Natural killer cell (primary cell): ENCODE data around the gene PDZRN3. TPM values are rescaled to one million over a fixed set of nuclear protein-coding genes. Genes with fewer than 3 reads are reported as not detected.

Experiments used
- ATAC-seq, 3 donors: fragments of 150-1000 bp in 2 of 3; fragments of 200-7000 bp in 1 of 3; cut with Tn5 transposase; 1 replicate in 1 of 3; 2 replicates in 2 of 3; pipeline ENCODE4 v1.10.0; 2021; ENCODE audit warnings: mild to moderate bottlenecking in 2 of 3, moderate library complexity in 2 of 3
- DNase-seq, 2 donors: peaks; one replicate each; pipeline versions ENCODE4 v3.0.0 to v3.0.0-alpha.2; 2013 to 2021; ENCODE audit warnings: mixed read lengths in 1 of 2
- H3K27ac ChIP-seq: one replicate; pipeline ENCODE4 v1.5.1; 2013; ENCODE audit warnings: mild to moderate bottlenecking, low read length
- H3K27me3 ChIP-seq: one replicate; pipeline ENCODE4 v1.6.1; 2013; ENCODE audit warnings: low read length; ENCODE audit not compliant: control insufficient read depth, insufficient read depth
- H3K36me3 ChIP-seq: one replicate; pipeline ENCODE4 v1.6.1; 2013; ENCODE audit warnings: low read length; ENCODE audit not compliant: control insufficient read depth, insufficient read depth
- H3K4me1 ChIP-seq: one replicate; pipeline ENCODE4 v1.6.1; 2013; ENCODE audit warnings: low read length; ENCODE audit not compliant: control insufficient read depth, insufficient read depth
- H3K4me3 ChIP-seq: one replicate; pipeline ENCODE4 v1.5.1; 2013; ENCODE audit warnings: low read length
- H3K9me3 ChIP-seq: one replicate; pipeline ENCODE4 v1.6.1; 2013; ENCODE audit warnings: low read length; ENCODE audit not compliant: control insufficient read depth, insufficient read depth
- H3K27ac Mint-ChIP-seq, 2 donors: one replicate each; pipeline ENCODE4 v1.8.0; 2022; ENCODE audit warnings: mild to moderate bottlenecking in 2 of 2, mixed read lengths in 2 of 2, moderate library complexity in 1 of 2
- H3K27me3 Mint-ChIP-seq, 2 donors: one replicate each; pipeline ENCODE4 v1.8.0; 2022; ENCODE audit warnings: low read depth in 2 of 2, mixed read lengths in 2 of 2
- H3K36me3 Mint-ChIP-seq: one replicate; pipeline ENCODE4 v1.8.0; 2022; ENCODE audit warnings: mixed read lengths
- H3K4me1 Mint-ChIP-seq, 2 donors: one replicate each; pipeline ENCODE4 v1.8.0; 2022; ENCODE audit warnings: mixed read lengths in 2 of 2
- H3K4me3 Mint-ChIP-seq: one replicate; pipeline ENCODE4 v1.8.0; 2022; ENCODE audit warnings: mild to moderate bottlenecking, moderate library complexity, mixed read lengths
- H3K9me3 Mint-ChIP-seq, 2 donors: one replicate each; pipeline ENCODE4 v1.8.0; 2022; ENCODE audit warnings: mixed read lengths in 2 of 2
- WGBS: methylation state at CpG from one replicate; pipeline ENCODE4 v1.1.7; 2013; ENCODE audit warnings: missing lambda C conversion rate; ENCODE audit not compliant: insufficient coverage; 5-methylcytosine and 5-hydroxymethylcytosine counted together
- intact Hi-C: fragments of 100-400 bp; cut with micrococcal nuclease; formaldehyde crosslinking; loops from one replicate; pipeline ENCODE4 v1.14.2; 2022
- total RNA-seq, 4 donors: library from RNA; stranded (reverse); fragments of 120-200 nt in 1 of 4; gene quantifications; one replicate each; pipeline versions ENCODE4 v1.2.3 to v1.2.4, GENCODE V29; 2013 to 2022
- TF ChIP-seq, protein P1 (sequence below): fragments of 200-600 bp; IDR thresholded peaks from one replicate; pipeline ENCODE4 v1.8.0; 2022; ENCODE audit warnings: antibody characterized with exemption

Gene PDZRN3
- total RNA-seq, 3 donors from 2014 or later (not counting 1 experiment from before 2014, with no cell fraction given), result not detected

DNA sequence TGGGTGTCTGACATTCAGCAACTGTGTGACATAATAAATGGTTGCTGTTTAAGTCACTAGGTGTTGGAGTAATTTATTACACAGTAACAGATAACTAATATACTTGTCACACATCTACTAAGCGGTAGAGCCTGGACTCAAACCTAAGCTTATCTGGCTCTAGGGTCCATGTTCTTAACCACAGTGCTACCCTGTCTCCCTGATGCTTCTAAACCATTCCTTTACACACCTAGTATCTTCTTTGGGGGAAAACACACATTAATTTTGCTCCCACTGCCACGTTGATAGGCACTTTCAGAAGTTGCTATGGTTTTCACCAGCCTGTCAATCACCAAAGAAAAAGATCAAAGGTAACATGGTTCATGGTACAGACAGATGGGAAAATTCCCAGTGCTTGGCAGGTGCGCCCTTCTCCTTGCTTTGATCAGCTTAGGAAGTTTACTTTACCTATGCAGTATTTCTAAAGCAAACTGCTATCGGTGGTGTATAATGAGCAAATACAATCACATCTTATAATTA, 150.8 kb downstream of the PDZRN3 start:
- Mint-ChIP-seq H3K27me3 (peaks cover 3 to 9% of the 10 kb centered on the region in 2 donors), H3K27ac (no peak overlapping the region), H3K36me3 (no peaks in the 10 kb centered on the region), H3K4me3 (no peak overlapping the region), H3K4me1 (peaks cover 0 to 7% of the 10 kb centered on the region in 2 donors), H3K9me3 (no peaks in the 10 kb centered on the region)
- intact Hi-C loops, result no loop called here
- no peak overlapping the region for H3K27ac ChIP-seq
- ATAC-seq (no peak), DNase-seq (no peak)
- no peak overlapping the region for H3K4me3 ChIP-seq
- TF ChIP-seq, protein P1, sequence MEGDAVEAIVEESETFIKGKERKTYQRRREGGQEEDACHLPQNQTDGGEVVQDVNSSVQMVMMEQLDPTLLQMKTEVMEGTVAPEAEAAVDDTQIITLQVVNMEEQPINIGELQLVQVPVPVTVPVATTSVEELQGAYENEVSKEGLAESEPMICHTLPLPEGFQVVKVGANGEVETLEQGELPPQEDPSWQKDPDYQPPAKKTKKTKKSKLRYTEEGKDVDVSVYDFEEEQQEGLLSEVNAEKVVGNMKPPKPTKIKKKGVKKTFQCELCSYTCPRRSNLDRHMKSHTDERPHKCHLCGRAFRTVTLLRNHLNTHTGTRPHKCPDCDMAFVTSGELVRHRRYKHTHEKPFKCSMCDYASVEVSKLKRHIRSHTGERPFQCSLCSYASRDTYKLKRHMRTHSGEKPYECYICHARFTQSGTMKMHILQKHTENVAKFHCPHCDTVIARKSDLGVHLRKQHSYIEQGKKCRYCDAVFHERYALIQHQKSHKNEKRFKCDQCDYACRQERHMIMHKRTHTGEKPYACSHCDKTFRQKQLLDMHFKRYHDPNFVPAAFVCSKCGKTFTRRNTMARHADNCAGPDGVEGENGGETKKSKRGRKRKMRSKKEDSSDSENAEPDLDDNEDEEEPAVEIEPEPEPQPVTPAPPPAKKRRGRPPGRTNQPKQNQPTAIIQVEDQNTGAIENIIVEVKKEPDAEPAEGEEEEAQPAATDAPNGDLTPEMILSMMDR, result no peak
- H3K27me3 ChIP-seq, result no peaks in the 10 kb centered on the region
- H3K36me3 ChIP-seq, result no peaks in the 10 kb centered on the region
- WGBS, result 82% methylated on average over 3 of the region's 4 CpGs
- peaks cover 2% of the 10 kb centered on the region for H3K9me3 ChIP-seq
- no peaks in the 10 kb centered on the region for H3K4me1 ChIP-seq

DNA sequence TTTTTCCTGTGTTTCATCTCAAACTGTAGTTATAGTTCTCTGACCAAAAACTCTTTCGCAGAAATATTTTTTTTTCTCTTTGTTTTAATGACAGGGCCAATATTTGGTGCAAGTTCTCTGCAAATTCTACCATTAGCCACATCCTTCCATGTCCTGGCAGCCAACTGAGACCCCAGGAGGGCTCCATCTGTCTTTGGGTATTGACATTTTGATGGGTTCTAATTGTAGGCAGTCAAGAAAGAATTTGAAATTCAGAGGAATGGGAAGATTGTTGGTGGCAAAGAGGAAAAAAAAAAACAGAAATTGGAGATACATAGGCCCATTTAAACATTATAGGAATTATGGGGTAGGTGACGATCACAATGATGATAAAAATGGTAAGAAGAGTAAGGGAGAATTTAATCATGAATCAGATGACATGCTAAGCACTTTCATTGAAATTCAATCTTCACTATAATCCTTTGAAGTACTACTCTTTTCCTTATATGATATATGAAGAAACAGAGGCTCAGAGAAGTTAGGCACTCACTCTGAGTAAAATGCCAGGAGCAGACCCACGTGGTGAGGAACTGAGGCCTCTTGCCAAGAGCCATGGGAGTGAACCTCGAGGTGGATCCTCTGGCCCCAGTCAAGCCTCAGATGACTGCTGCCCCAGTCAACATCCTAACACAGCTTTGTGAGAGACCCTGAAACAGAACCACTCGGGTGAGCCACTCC, 151.4 kb downstream of the PDZRN3 start:
- Histone ChIP-seq H3K36me3 (no peaks in the 10 kb centered on the region), H3K9me3 (peaks cover 2% of the 10 kb centered on the region), H3K4me1 (no peaks in the 10 kb centered on the region), H3K27me3 (no peaks in the 10 kb centered on the region), H3K4me3 (no peak overlapping the region), H3K27ac (no peak overlapping the region)
- ATAC-seq, result no peak
- no peak overlapping the region for H3K4me3 Mint-ChIP-seq
- peaks cover 0 to 7% of the 10 kb centered on the region in 2 donors for H3K4me1 Mint-ChIP-seq
- TF ChIP-seq, protein P1, result no peak
- peaks cover 3 to 9% of the 10 kb centered on the region in 2 donors for H3K27me3 Mint-ChIP-seq
- no peak overlapping the region for H3K27ac Mint-ChIP-seq
- intact Hi-C loops, result no loop called here
- H3K36me3 Mint-ChIP-seq, result no peaks in the 10 kb centered on the region
- no peak for DNase-seq
- 77% methylated on average over 4 of the region's 5 CpGs for WGBS
- no peaks in the 10 kb centered on the region for H3K9me3 Mint-ChIP-seq

DNA sequence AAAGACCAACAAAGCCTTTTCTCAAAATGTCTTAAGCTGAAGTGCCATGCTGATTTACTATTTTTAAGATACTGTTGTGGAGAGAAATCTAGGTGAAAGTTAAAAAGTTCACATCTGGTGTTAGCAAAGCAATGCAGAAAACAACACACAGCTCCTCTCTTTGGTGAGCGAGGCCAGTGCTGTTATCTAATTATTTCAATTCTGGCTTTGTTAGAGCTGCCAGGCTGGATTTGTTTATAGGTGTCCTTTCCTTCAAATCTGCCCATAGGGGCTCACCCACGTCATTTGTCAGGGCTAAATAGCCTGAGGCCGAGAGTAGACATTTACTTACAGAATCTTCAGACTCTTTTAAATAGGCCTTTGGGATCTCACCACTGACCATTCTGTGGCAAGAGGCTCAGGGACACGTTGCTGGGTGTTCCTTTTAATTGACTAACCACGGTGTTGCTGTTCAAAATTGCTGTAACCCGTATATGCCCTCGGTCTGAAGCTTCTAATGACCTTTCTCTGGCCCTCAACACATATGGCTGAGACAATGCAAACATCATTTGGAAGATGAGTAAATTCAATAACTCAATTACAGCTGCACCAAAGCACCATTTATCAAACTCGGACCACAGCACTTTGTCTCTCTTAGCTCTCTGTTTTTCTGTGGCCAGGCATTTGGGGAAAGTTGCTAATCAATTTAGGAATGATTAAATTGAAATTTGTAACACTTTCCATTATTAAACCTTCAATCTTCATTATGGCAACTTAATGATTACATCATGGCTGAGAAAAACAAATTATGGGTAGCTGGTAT, 152.6 kb downstream of the PDZRN3 start:
- Histone ChIP-seq H3K4me1 (no peaks in the 10 kb centered on the region), H3K4me3 (no peak overlapping the region), H3K27ac (no peak overlapping the region), H3K36me3 (no peaks in the 10 kb centered on the region), H3K27me3 (no peaks in the 10 kb centered on the region), H3K9me3 (peaks cover 2% of the 10 kb centered on the region)
- ATAC-seq, result no peak
- H3K27me3 Mint-ChIP-seq, result peaks cover 3 to 9% of the 10 kb centered on the region in 2 donors
- H3K4me3 Mint-ChIP-seq, result no peak overlapping the region
- H3K36me3 Mint-ChIP-seq, result no peaks in the 10 kb centered on the region
- TF ChIP-seq, protein P1, result no peak
- H3K9me3 Mint-ChIP-seq, result no peaks in the 10 kb centered on the region
- no peak for DNase-seq
- H3K27ac Mint-ChIP-seq, result no peak overlapping the region
- H3K4me1 Mint-ChIP-seq, result peaks cover 0 to 7% of the 10 kb centered on the region in 2 donors
- intact Hi-C loops, result no loop called here
- WGBS, result 72% methylated on average over 7 of the region's 8 CpGs
